Right renal pelvis (tissue), 4 donors: ENCODE data around the gene BICRAL. TPM values are rescaled to one million over a fixed set of nuclear protein-coding genes. Genes with fewer than 3 reads are reported as not detected.
"Not testable (repeated sequence)": the region's sequence is repeated elsewhere in the genome, so short reads cannot be mapped to it uniquely, and the experiment has no call there.

Source experiments
- DNase-seq, 4 donors: peaks; one replicate each; pipeline ENCODE4 v3.0.0-alpha.2; 2013; ENCODE audit warnings: low read depth in 4 of 4, low spot score in 3 of 4, missing footprints in 1 of 4
- polyA plus RNA-seq, 4 donors: library from polyadenylated mRNA; unstranded; fragments of 120-200 nt; gene quantifications; one replicate each; pipeline ENCODE4 v1.2.1, GENCODE V29; 2013; ENCODE audit not compliant: insufficient read length in 4 of 4

Gene BICRAL, protein sequence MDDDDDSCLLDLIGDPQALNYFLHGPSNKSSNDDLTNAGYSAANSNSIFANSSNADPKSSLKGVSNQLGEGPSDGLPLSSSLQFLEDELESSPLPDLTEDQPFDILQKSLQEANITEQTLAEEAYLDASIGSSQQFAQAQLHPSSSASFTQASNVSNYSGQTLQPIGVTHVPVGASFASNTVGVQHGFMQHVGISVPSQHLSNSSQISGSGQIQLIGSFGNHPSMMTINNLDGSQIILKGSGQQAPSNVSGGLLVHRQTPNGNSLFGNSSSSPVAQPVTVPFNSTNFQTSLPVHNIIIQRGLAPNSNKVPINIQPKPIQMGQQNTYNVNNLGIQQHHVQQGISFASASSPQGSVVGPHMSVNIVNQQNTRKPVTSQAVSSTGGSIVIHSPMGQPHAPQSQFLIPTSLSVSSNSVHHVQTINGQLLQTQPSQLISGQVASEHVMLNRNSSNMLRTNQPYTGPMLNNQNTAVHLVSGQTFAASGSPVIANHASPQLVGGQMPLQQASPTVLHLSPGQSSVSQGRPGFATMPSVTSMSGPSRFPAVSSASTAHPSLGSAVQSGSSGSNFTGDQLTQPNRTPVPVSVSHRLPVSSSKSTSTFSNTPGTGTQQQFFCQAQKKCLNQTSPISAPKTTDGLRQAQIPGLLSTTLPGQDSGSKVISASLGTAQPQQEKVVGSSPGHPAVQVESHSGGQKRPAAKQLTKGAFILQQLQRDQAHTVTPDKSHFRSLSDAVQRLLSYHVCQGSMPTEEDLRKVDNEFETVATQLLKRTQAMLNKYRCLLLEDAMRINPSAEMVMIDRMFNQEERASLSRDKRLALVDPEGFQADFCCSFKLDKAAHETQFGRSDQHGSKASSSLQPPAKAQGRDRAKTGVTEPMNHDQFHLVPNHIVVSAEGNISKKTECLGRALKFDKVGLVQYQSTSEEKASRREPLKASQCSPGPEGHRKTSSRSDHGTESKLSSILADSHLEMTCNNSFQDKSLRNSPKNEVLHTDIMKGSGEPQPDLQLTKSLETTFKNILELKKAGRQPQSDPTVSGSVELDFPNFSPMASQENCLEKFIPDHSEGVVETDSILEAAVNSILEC
- 10 to 100 TPM; 14.7 to 18.1 (median 16.1) TPM for polyA plus RNA-seq

DNA sequence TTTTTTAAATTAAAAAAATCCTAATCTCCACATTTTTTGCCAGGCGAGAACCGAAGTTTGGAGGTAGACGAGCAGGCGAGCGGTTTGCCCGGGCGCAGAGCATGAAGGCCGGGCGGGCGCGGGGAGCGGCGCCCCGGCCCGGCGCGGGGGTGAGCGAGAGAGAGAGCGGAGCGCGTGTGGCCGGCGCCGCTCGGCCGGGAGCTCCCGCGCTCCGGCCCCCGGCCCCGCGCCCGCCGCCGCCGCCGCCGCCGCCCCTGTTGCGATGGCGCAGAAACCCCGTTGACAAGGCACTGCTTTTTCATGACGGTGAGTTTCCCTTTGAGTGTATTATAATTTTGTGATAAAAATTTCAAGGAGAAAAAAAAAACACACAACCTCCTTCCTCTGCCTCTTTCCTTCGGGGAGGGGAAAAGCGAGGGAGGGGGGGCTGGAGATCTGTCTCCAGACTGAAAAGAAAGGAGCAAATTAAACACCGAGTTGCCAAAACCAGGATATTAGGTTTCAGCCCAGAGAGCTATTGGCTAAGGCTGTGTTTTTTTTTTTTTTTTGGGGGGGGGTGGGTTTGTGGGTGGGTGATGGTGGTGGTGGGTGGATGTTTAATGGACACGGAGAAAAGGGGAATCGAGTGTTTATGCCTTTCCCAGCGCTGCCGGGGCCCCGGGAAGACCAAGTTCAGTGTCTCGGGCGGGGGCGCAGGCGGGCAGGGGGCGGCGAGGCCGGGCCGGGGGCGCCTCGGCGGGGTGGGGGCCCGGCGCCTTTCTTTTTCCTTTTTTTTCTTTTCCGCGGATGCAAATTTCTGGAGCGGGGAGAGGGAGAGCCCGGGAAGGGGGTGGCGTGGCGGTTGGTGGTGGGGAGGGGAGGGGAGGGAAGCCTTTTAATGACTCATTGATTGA lies at the start of gene BICRAL:
Gene BICRAL, plus strand, starts transcription at position 257 of the 893 bp plus-strand sequence. CDS start 39,971 bp downstream, outside the sequence.
- DNase-seq: peak in 2 of 4 donors; percentile 74 to 80

DNA sequence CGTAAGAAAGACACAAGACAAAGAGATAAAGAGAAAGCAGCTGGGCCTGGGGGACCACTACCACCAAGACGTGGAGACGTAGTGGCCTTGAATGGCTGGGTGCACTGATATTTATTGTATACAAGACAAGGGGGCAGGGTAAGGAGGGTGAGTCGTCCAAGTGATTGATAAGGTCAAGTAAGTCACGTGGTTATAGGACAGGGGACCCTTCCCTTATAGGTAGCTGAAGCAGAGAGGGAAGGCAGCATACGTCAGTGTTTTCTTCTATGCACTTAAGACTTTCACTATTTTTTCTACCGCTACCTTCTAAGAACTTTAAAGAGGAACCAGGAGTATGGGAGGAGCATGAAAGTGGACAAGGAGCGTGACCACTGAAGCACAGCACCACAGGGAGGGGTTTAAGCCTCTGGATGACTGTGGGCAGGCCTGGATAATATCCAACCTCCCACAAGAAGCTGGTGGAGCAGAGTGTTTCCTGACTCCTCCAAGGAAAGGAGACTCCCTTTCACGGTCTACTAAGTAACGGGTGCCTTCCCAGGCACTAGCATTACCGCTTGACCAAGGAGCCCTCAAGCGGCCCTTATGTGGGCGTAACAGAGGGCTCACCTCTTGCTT lies 47.9 kb upstream of the BICRAL start:
- not testable (repeated sequence) for DNase-seq

DNA sequence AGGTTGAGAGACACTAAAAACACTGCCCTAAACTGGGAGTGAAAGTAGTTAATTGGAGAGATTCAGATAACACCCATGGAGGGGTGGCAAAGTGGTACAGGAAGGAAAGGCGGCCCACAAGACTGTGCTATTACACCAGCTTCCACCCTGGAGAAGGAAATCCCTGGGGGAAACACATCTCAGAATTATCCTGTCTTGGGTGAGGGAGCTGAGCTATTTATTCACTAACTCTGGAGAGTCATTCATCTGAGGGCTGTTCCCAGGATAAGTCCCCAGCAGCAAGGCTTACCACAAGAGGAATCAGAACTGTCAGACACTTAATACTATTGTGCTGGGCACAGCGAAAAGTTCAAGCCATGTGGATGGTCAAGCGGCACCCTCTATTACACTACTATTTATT lies 45.9 kb upstream of the BICRAL start:
- DNase-seq: no peak

DNA sequence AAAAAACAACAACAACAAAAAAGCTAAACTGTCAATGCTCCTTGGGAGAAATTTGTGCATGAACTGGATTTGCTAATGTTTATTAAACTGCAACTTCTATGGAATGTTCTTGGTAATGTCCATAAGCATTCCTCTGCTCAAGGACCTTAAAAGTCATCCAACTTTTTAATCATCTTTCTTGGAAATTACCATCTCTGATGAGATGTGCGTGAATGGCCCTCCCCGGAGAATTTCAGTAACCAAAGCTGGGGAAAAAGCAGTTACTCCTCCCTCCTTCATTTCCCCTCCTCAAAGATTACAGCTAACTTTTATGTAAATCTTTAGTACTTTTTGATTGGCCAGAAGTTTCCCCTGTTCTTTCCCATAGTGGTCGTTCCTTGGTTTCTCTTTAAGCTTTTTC lies 41.1 kb upstream of the BICRAL start:
- no peak for DNase-seq

DNA sequence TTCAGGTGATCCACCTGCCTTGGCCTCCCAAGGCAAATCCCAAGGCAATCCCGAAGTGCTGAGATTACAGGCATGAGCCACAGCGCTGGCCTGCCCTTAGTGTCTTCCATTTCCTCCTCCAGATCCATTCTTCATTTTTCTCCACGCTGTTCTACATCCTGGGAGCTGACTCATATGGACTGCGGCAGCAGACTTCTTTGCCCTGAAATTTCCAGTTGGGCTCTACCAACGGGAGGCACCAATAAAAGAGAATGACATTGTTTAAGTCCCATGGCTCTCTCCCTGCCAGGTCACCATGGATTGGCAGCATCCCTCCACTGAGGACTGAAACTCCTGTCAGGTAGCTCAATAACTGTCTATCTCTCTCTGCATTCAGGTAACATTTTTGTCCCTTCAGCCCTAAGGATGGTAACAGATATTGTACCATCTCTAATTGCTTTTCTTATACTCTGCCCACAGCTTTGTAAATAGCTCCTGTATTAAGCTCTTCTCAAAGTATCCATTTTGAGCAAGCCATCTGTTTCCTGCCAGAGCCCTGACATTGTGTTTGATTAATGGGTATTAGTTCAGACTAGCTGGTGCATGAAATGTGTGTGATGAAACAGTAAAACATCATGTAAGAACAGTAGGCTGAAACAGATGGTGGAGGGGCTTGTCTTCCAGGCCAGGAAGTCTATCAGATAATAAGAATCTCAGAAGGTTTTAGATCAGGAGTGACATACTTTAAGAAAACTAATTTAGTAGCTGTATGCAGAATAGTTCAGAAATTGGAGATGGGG lies 39.5 kb upstream of the BICRAL start:
- no peak for DNase-seq

DNA sequence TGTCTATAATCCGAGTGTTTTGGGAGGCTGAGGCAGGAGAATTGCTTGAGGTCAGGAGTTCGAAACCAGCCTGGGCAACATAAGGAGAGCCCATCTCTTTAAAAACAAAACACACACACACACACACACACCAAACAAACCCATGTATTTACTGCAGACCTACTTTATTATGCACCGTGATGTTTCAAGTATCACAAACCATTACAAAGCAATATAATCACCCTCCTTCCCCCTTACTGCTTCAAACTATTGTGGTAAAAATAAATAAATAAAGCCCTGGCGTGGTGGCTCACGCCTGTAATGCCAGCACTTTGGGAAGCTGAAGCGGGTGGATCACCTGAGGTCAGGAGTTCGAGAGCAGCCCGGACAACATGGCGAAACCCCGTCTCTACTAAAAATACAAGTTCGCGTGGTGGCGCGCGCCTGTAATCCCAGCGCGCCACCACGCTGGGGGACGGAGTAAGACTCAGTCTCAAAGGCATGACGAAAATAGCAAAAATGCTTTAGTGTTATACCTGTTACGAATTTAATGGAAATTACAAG lies 37.4 kb upstream of the BICRAL start:
- no peak for DNase-seq

DNA sequence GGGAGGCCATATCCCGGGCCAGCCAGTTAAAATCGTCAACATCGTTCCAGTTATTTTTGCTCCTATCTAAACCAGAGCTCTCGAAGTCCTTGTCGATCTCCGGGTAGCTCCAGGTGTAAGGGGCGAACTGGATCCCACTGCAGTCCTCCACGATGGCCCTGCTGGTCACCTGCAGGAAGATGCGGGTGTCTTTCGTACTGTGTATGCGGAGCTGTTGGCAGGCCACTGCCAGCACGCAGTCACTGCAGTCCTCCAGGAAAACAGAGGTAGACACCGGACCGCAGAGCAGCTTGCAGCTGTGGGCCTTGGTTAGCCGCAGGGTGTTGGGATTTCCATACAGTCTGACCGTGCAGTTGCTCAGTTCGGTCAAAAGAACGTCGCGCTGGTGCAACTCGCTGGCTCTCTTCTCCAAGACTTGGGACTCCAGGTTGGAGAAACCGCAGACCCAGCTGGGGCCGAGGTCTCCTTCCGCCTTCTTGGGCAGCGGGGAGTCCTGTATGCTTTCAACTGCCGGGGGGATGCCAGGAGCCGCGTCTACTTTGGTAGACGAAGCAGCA lies 36.7 kb upstream of the BICRAL start:
- DNase-seq: peak in 1 of 4 donors; percentile 52

DNA sequence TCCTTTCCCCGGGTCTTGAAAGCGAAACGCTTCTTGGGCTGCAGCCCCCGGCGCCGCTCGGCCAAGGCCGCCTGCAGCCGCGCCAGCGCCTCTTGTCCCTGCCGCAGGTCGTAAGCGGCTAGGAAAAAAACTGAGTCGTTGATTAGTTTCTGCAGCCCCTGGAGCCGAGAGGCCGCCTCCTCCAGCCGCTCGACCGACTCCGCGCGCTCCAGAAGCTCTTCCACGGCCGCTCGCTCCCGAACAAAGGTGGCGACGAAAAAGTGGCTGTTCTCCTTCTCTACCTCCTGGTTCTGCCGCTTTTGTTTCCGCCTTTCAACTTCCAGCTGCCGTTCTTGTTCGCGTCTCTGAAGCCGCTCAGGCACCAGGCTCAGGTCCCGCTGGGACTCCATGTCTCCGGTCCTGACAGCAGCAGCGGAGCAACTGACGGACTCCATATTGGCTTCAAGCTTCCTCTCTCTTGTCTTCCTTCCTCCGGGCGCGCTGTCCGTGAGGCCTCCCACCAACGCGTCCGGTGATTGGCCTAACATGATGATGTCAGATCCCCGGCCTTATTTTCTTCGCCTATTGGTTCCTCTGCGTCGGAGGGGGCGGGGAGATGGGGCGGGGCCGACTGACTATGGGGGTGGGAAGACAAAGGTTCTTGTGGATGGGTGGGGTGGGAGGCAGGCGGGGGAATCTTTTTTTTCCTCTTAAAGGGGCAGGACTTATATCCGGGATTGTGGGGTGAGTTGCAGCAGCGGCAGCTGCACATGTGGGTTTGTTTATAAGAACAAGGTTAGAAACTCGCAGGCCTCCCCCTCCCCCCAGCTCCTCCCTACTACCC lies 36.0 kb upstream of the BICRAL start, which contains the start of gene TBCC:
Gene TBCC, minus strand, starts transcription at position 464 of the 823 bp plus-strand sequence. Its CDS starts 30 bp downstream, at position 434.
- peak; percentile 94 to 98 (median 97) for DNase-seq

DNA sequence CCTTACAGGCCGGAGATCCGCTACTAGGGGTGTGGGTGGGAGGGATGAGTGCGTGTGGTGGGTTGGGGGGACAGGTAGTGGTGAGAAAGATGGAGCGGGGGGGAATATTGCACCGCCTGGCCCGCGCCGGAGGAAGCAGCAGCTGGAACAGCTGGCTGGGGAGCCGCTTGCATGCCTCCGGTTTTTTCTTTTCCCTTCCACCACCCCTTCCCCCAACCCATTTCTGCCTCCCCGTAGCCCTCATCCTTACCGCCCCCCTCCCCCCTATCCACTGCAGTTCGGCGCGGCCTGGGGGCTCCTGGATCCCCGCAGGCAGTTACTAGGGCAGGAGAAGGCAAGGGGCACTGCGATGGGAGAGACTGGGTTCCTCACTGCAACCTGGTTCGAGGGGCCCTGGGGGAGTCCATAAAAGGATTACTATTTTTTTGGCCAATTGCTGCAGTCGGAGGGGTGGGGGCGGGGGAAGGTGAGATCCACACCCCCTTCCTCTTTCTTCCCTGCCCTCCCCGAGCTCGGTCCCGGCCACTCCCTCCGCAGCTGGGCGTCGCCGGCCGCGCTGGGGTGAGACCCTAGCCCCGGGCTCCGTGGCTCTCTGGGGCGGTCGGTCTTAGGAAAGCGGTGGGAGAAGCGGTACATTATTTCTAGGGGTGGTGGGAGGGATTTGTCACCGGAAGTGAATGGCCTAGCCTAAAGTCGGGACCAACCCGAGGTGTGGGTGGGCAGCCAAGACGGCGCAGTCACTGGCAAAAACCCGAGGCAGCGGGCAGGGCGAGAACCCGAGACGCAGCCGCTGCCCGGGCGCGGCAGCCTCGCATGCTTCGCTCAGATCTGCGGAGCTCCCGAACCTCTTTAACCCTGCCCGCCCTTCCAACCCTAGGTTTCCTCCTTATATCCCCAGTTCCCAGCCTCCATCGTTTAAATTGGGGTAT lies 35.1 kb upstream of the BICRAL start:
- DNase-seq: peak in 2 of 4 donors; percentile 71 to 76

DNA sequence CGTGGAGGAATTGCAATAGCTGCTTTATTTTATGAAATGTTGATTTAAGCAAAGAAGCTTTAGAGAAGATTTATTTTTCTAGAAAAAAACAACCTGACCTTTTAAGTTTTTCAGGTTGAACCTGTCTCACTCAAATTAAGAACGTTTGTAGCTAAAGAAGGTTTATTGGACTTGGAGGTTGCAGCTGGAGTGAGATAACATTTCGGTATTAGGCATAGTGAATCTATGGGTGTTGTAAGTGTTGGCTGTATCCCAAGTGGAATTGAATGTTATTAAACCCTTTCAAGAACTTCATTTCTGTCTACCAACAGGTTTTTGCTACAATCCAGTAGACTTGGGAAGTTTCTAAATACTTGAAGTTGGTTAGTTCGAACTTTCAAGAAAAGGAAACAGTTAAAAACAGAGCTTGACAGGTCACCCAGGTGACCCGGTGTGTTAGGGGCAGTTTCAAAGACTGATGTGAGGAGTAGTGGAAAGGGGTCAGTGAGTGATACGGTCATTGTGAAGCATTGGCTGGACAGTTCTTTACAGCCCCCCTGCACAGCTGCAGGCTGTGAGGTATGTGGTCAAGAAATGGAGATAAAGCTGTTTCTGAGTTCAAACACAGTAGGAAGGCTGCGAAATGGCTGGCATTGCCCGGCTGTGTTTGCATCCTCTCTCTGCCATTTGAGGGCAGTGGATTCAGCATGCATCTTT lies 33.5 kb upstream of the BICRAL start:
- no peak for DNase-seq

DNA sequence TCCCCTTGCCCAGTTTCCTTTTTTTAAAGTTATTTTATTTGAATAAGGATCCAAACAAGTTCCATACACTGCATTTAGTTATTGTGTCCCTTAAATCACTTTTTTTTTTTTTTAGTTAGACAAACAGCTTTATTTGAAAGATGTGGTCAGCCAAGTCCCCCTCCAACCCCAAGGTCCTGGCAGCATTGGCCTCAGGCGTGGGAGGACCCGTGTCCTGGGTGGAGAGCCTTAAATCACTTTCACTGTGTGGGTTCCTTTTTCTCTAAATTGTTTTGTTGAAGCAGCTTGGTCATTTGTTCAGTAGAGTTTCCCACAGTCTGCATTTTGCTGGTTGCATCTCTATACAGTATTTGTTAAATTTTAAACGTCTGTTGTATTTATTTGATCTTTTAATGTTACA lies 30.8 kb upstream of the BICRAL start:
- DNase-seq: no peak

DNA sequence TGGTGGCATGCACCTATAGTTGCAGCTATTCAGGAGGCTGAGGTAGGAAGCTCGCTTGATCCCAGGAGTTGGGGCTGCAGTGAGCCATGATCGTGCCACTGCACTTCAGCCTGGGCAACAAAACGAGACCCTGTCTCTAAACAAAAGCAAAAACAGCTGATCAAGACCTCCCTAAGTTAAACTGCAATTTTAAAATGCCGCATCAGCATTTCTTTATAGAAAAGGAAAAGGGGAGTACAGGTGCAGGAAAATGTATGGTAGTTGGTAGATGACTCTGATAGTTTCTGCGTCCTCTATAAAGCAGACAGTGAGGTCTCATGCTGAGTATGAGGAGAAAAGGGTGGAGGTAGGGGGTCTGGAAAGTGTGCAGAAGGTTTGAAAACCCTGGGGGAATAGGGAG lies 27.1 kb upstream of the BICRAL start:
- DNase-seq: no peak

DNA sequence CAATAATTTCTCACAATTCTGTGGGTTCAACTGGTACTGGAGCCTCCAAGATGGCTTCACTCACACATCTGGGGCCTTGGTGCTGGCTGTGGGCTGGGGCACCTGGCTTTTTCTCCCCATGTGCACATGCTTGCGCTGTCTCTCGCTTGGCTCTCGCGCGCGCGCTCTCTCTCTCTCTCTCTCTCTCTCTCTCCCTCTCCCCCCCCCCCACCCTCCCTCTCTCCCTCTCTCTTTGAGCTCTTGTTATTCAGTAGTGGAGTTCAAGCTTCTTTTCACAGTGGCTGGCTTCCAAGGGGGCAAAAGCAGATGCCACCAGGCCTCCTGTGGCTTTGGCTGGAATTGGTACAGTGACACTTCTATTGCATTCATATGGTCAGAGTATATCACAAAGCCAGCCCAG lies 25.1 kb upstream of the BICRAL start:
- DNase-seq: no peak

DNA sequence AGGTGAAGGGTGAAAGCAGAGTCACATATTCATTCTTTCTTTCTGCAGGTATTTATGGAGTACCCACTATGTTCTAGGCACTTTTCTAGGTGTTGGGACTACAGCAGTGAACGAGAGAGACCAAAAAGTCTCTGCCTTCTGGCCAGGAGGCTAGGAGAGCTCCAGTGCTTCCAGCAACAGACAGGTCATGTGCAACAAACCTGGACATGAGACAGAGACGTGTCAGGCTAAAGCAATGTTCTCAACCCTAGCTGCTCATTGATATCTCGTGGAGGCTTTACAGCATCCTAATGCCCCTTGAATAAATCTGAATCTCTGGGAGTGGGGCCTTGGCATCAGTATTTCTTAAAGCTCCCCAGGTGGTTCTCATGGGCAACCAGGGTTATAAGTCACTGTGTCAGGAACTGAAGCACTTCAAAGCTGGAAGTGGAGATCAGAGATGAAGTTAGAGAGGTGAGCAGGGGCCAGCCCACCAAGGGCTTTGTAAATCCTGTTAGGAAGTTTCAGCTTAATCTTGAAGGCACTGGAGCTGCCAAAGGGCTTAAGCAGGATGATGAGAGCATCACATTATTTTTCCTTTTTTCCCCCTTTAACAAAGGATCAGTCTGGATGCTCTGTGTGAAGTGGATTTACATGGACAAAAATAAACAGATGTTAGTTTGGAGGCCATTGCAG lies 23.0 kb upstream of the BICRAL start:
- DNase-seq: no peak
